Muscle of arm (tissue), 12 donors: Measurements from ENCODE around the gene HMCN2. TPM values are rescaled to one million over a fixed set of nuclear protein-coding genes. Genes with fewer than 3 reads are reported as not detected.
"Not testable (repeated sequence)": the region's sequence is repeated elsewhere in the genome, so short reads cannot be mapped to it uniquely, and the experiment has no call there.

Experiments
- DNase-seq: peaks from one replicate; pipeline ENCODE4 v3.0.0-alpha.2; 2013
- polyA plus RNA-seq, 12 donors: library from polyadenylated mRNA; unstranded; fragments of 120-200 nt; gene quantifications; one replicate each; pipeline ENCODE4 v1.2.1, GENCODE V29; 2013; ENCODE audit not compliant: insufficient read length in 12 of 12

The HMCN2 gene
- polyA plus RNA-seq, 12 donors: 4.8 to 19.1 (median 8.6) TPM; not detected in 1

- DNase-seq: no peak
Measured at GRCh38 chr9:130330202-130330862, 64.8 kb downstream of the HMCN2 start.

- no peak for DNase-seq
Measured at GRCh38 chr9:130331061-130331460, 65.5 kb downstream of the HMCN2 start.

- DNase-seq: peak; percentile 90
Measured at GRCh38 chr9:130331573-130331972, 66.0 kb downstream of the HMCN2 start.

- no peak for DNase-seq
Measured at GRCh38 chr9:130332384-130332926, 66.9 kb downstream of the HMCN2 start.

GRCh38 chr9:130333041-130333711 lies 67.6 kb downstream of the HMCN2 start:
- DNase-seq: peak; percentile 45

GRCh38 chr9:130333712-130334062 lies 68.1 kb downstream of the HMCN2 start:
- DNase-seq: no peak

- DNase-seq: no peak
Measured at GRCh38 chr9:130334915-130335314, 69.4 kb downstream of the HMCN2 start.

- no peak for DNase-seq
Measured at GRCh38 chr9:130336027-130336610, 70.6 kb downstream of the HMCN2 start.

GRCh38 chr9:130336885-130337284 lies 71.3 kb downstream of the HMCN2 start:
- DNase-seq: peak; percentile 65

- DNase-seq: no peak
Measured at GRCh38 chr9:130337318-130337717, 71.8 kb downstream of the HMCN2 start.

GRCh38 chr9:130337784-130338380 lies 72.3 kb downstream of the HMCN2 start:
- no peak for DNase-seq

GRCh38 chr9:130338891-130339290 lies 73.3 kb downstream of the HMCN2 start:
- DNase-seq: not testable (repeated sequence)

GRCh38 chr9:130339306-130339705 lies 73.7 kb downstream of the HMCN2 start:
- DNase-seq: no peak

- no peak for DNase-seq
Measured at GRCh38 chr9:130340011-130340410, 74.5 kb downstream of the HMCN2 start.

- not testable (repeated sequence) for DNase-seq
Measured at GRCh38 chr9:130340557-130340956, 75.0 kb downstream of the HMCN2 start.

- DNase-seq: no peak
Measured at GRCh38 chr9:130341128-130341527, 75.6 kb downstream of the HMCN2 start.

- DNase-seq: no peak
Measured at GRCh38 chr9:130341839-130342713, 76.5 kb downstream of the HMCN2 start.

GRCh38 chr9:130342714-130343085 lies 77.1 kb downstream of the HMCN2 start:
- no peak for DNase-seq

- DNase-seq: no peak
Measured at GRCh38 chr9:130343445-130343918, 77.9 kb downstream of the HMCN2 start.

GRCh38 chr9:130344366-130344765 lies 78.8 kb downstream of the HMCN2 start:
- DNase-seq: no peak
